ENCODE results near the gene CITED2.
"Not testable (repeated sequence)": the region's sequence is repeated elsewhere in the genome, so short reads cannot be mapped to it uniquely, and the experiment has no call there.

Gene CITED2

GRCh38 chr6:139374357-139375225 is at the start of gene CITED2:
Gene CITED2 (minus strand): TSS chr6:139374648. CDS start chr6:139373944, 704 bp downstream.
- peak; percentile 62 to 95 (median 86) for DNase-seq

- DNase-seq = no peak
These were observed 48.7 kb upstream of the CITED2 start for GRCh38 chr6:139423037-139423703.

DNA sequence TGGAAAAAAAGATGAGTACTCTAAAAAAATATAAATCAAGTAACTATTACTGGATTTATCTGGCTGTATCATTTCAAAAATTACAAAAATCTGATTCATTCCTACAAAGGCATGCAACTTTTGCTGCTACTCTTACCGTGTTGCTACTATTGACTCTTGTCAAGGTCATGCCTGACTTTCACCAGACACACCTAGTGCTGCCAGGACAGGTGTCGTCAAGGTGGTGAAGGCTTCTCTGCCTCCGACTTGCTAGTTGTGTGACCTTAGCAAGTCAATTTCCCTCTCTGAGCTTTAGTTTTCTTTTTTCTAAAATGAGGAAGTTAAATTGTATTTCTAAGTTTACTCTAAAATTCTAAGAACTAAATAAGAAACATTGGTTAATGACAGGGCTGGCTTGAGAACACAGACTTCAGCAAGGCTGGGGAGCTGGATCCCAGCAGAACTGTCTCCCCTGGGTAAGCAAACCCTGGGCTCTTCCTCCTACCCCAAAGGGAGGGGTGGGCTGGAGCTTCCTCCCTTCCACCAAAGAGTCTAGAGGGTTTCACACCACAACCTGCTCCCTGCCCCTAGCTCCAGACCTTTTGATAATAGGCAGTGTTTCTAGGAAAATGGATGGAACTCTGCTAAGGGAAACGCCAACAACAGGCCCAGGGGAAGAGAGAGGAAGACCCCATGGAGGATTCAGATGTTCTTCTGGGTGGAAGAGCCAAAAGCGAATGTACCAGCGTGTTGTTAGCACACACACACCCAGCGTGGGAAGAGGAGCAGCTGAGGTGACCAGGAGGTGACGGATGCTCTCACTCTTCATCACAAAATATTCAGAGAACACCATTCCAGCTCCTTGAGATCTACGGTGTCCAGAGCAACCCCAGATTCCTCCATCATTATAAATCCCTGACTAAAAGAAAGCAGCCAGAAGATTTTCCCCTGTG is 47.9 kb upstream of the CITED2 start:
- DNase-seq = no peak

DNA sequence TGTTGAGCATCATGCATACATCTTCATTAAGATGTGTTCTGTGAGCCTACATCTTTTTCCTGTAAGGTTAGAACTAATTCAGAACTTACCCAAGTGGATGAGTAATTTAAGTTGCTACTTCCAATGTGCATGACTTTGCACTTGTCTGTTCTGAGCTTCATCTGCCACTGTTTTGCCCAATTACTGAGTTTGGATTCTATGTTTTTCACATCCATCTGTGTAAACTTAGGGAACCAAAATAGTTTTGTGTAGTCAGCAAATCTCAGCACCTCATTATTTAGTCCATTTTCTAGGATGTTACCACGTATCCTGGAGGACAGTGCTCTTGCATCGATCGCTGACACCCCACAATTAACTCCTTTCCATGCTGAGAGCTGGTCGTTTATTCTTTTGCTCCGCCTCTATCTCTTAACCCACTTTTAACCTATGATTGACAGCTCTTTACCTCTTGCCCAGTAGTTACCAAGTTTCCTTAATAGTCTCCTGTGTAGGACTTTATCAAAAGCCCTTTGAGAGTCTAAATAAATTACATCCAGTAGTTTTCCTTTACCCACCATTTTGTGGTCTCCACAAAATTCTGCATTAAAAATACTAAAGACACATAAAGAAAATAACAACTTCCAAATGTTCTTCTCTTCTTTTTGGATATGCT is 44.2 kb upstream of the CITED2 start:
- no peak for DNase-seq

DNA sequence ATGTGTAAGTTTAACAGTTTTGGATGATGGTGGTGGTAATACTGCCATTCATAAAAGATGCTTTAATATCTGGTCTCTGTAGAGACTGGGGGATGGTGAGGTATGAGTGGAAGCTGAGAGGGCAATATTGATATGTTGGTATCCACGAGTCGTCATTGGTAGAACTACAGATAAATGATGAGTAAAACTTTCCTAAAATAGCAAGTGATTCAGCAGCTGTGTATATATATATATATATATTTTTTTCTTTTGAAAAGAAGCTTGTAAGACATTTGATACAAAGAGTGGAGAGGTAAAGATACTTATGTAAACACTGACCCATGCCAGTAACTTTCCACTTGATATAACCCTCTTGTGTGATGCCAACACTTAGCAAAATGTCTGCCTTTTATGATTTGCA is 41.7 kb upstream of the CITED2 start:
- no peak for DNase-seq

DNA sequence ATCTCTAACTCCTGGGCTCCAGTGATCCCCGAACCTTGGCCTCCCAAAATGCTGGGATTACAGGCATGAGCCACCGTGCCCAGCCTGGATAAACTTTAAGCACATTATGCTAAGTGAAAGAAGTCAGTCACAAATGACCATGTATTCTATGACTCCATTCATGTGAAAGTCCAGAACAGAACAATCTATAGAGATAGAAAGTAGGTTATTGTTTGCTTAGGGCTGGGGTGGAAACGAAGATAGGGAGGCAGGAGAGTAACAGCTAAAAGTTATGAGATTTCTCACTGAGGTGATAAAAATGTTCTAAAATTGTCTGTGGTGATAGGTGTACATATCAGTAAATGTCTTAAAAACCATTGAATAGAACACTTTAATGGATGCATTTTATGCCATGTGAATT is 40.9 kb upstream of the CITED2 start:
- DNase-seq = no peak

DNA sequence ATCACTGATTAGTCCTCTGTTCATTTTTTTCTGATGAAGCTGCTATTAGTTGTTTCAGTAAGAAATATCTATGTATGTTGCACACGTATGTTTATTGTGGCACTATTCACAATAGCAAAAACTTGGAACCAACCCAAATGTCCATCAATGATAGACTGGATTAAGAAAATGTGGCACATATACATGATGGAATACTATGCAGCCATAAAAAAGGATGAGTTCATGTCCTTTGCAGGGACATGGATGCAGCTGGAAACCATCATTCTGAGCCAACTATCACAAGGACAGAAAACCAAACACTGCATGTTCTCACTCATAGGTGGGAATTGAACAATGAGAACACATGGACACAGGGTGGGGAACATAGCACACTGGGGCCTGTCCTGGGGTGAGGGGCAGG is 37.7 kb upstream of the CITED2 start:
- DNase-seq = not testable (repeated sequence)

GRCh38 chr6:139409026-139409425 is 34.6 kb upstream of the CITED2 start:
- DNase-seq = no peak

- DNase-seq = no peak
These were observed 33.3 kb upstream of the CITED2 start for GRCh38 chr6:139407718-139408222.

- no peak for DNase-seq
These were observed 32.3 kb upstream of the CITED2 start for GRCh38 chr6:139406577-139407343.

GRCh38 chr6:139402876-139403386 is 28.5 kb upstream of the CITED2 start:
- DNase-seq = no peak

DNA sequence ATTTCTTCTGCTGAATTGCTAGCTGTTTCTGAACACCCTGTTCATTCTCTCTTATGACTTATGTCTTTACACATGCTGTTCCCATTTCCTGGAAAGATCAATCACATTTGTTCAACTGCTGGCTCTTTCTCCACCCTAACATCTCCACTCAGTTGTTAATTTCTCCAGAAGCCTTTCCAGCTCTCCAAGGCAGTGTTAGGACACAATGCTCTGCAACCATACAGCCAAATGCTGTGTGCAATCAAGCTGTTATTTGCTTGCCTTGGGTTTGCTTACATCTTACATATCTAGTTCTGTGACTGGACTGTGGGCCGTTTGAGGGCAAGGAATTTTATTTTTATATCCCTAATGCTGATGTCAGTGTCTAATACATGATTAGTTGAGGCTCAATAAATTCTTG is 24.2 kb upstream of the CITED2 start:
- DNase-seq = no peak

DNA sequence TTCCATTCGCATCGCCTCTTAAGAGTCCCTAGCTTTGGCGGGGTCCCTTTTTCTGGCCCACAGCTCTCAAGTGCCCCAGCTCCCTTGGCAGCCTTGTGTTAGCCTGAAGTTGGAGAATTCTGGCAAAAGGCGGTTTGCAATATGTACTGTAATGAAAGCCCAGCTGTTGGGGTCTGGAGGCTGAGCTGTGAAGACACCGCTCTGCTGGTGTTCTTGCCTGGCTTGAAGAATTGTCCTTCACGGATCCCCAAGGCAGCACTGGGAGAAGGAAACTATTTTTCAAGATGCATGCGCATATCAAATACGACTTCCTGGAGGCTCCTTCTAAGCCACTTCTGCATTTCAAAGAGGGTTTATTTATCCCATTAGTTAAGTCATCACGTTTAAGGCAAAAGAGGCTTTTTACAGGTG is 21.4 kb upstream of the CITED2 start:
- no peak for DNase-seq

DNA sequence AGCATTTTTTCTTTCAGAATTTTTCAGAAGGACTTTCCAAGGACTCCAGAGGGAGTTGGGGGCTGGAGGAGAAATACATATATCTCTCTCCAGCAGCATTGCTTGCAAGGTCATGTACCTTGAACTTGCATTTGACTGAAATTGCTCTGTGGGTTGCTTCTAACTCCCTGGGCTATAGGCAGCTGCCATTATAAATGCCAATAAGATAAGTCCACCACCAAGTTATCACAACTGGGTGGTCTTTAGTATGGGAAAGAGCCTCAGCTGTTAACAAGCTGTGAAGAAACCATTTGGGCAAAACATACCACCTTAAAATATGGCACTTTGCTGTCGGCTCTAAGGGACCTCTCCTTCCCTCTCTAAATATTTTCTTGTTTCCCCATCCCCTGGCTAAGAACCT is 20.9 kb upstream of the CITED2 start:
- no peak for DNase-seq

GRCh38 chr6:139394027-139394649 is 19.7 kb upstream of the CITED2 start:
- DNase-seq = no peak

GRCh38 chr6:139392794-139393193 is 18.3 kb upstream of the CITED2 start:
- no peak for DNase-seq

DNA sequence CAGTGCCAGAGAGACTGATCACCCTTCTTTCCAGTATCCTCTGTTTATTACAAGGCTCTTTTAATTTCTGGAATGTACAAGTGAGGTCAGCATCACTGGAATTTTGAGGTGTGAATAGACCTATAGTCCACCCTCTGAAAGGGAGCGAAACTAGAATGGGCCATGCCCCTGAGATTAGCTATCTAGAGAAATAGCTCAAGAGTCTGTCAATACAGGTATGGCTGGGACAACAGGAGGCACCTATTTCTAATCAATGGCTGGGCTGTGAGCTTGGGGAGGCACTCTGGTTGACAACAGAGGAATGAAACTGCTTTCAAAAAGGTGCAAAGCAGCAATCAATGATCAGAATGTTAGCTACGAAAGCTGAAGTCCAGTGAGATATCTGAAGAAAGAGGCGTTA is 17.3 kb upstream of the CITED2 start:
- no peak for DNase-seq

DNA sequence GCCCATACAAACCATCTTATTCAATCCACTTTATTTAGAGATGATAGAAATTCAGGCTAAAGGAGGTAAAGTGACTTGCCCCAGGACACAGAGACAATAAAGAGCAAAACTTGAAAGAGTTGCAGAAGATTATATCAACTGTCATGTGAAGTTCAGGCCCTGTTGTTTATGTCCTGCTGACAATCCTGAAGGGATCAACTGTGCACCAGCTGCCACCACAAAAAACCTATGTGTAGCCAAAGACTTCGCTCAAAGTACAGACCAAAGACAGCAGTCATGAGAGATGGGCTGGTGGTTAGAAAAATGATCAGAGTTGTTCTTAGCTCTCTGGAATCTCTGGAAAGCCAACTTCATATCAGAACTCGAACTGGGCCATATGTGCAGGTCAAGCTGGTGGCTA is 16.0 kb upstream of the CITED2 start:
- no peak for DNase-seq

DNA sequence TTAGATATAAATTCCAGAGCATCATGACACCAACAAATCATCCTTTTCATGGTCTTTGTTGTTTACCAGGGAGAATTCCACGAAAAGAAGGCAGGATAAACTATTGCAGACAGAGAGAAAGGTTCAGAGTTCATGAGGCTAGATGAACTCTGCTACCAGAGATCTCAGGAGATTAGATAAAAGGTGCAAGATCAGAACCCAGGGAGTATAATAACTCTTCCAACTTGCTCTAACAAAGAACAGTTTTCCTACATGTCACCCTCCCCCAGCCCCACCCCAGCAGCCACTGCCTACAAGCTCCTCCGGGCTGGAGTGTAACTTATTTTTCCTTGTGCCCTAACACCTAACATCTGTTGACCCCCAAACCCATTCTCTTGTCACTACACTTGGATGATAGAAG is 13.9 kb upstream of the CITED2 start:
- DNase-seq = no peak

- DNase-seq = no peak
These were observed 12.0 kb upstream of the CITED2 start for GRCh38 chr6:139386404-139386803.
